B cell (primary cell): ENCODE results near the gene MOB2. TPM values are rescaled to one million over a fixed set of nuclear protein-coding genes. Genes with fewer than 3 reads are reported as not detected.

Experiments used
- ATAC-seq: fragments of 200-7000 bp; cut with Tn5 transposase; one replicate; pipeline ENCODE4 v1.10.0; 2021; ENCODE audit warnings: low read depth, mild to moderate bottlenecking, moderate number of reproducible peaks, moderate library complexity
- CTCF ChIA-PET: fragments of 350-600 bp; sonication (Branson Sonifier 250); formaldehyde crosslinking; loops from one replicate; lab custom pipeline; 2021; ENCODE audit warnings: antibody characterized with exemption, inconsistent platforms; lab: Charles Lee
- POLR2A ChIA-PET: fragments of 350-600 bp; sonication (Branson Sonifier 250); formaldehyde crosslinking; loops from one replicate; lab custom pipeline; 2021; ENCODE audit warnings: antibody characterized with exemption; lab: Charles Lee
- DNase-seq: peaks from one replicate; pipeline ENCODE4 v3.0.0; 2013
- H2AFZ ChIP-seq: 2 replicates; pipeline ENCODE4 v1.6.1; 2012; ENCODE audit warnings: mild to moderate bottlenecking, low read depth, low read length; ENCODE audit not compliant: insufficient read depth, poor library complexity, severe bottlenecking
- H3K27ac ChIP-seq, 2 donors: 1 replicate in 1 of 2; 2 replicates in 1 of 2; pipeline ENCODE4 v1.5.1; 2012 to 2013; ENCODE audit warnings: low read length in 2 of 2, mild to moderate bottlenecking in 2 of 2, moderate library complexity in 1 of 2
- H3K27me3 ChIP-seq, 4 experiments: fragments of 200-600 bp in 1 of 4; sonication (generic) in 1 of 4; replicated peaks in 1 of 4; 1 replicate in 2 of 4; 2 replicates in 2 of 4; pipeline versions ENCODE4 v1.6.1 to v1.7.0; 2013 to 2016; ENCODE audit warnings: low read length in 3 of 4, mild to moderate bottlenecking in 2 of 4, mixed read lengths in 1 of 4, moderate library complexity in 1 of 4; ENCODE audit not compliant: insufficient read depth in 4 of 4, control insufficient read depth in 3 of 4; ENCODE audit errors: control extremely low read depth in 1 of 4
- H3K36me3 ChIP-seq, 2 experiments: replicated peaks in 1 of 2; 1 replicate in 1 of 2; 2 replicates in 1 of 2; pipeline versions ENCODE4 v1.6.1 to v1.7.1; 2013; ENCODE audit warnings: low read length in 1 of 2; ENCODE audit not compliant: insufficient read depth in 2 of 2, control insufficient read depth in 1 of 2; ENCODE audit errors: control extremely low read depth in 1 of 2, extremely low read depth in 1 of 2
- H3K4me1 ChIP-seq, 2 donors: fragments of 200-600 bp in 1 of 2; sonication (generic) in 1 of 2; 1 replicate in 1 of 2; 2 replicates in 1 of 2; pipeline versions ENCODE4 v1.5.1 to v1.6.1; 2013 to 2017; ENCODE audit warnings: low read length in 2 of 2; ENCODE audit not compliant: control insufficient read depth in 2 of 2, insufficient read depth in 2 of 2
- H3K4me2 ChIP-seq: replicated peaks from 2 replicates; pipeline ENCODE3; 2012; ENCODE audit warnings: mild to moderate bottlenecking, low read depth, low read length; ENCODE audit not compliant: poor library complexity, severe bottlenecking
- H3K4me3 ChIP-seq, 5 experiments: fragments of 200-600 bp in 1 of 5; sonication (generic) in 1 of 5; 1 replicate in 3 of 5; 2 replicates in 2 of 5; pipeline versions ENCODE4 v1.5.1 to v1.7.0; 2011 to 2016; ENCODE audit warnings: low read length in 4 of 5, mild to moderate bottlenecking in 4 of 5, low read depth in 2 of 5, control low read depth in 1 of 5, moderate library complexity in 1 of 5; ENCODE audit not compliant: insufficient read depth in 1 of 5; ENCODE audit errors: control extremely low read depth in 1 of 5, extremely low read depth in 1 of 5
- H3K79me2 ChIP-seq: fragments of 200-600 bp; sonication (generic); one replicate; pipeline ENCODE4 v1.6.0; 2016; ENCODE audit warnings: low read length; ENCODE audit not compliant: control insufficient read depth, insufficient read depth
- H3K9ac ChIP-seq: fragments of 200-600 bp; sonication (generic); 2 replicates; pipeline ENCODE4 v1.6.1; 2017; ENCODE audit warnings: mild to moderate bottlenecking, low read length, moderate library complexity
- H3K9me3 ChIP-seq, 3 donors: one replicate each; pipeline versions ENCODE4 v1.6.1 to v1.7.1; 2013; ENCODE audit warnings: low read length in 2 of 3; ENCODE audit not compliant: control insufficient read depth in 2 of 3, insufficient read depth in 1 of 3; ENCODE audit errors: control extremely low read depth in 1 of 3
- H4K20me1 ChIP-seq: 2 replicates; pipeline ENCODE4 v1.6.0; 2012; ENCODE audit warnings: mild to moderate bottlenecking, low read length; ENCODE audit not compliant: insufficient read depth, control insufficient read depth, poor library complexity, severe bottlenecking
- H3K27ac Mint-ChIP-seq: one replicate; pipeline ENCODE4 v1.8.0; 2021; ENCODE audit warnings: mixed read lengths
- H3K27me3 Mint-ChIP-seq: one replicate; pipeline ENCODE4 v1.8.0; 2021; ENCODE audit warnings: mixed read lengths
- H3K4me1 Mint-ChIP-seq: one replicate; pipeline ENCODE4 v1.8.0; 2021; ENCODE audit warnings: mixed read lengths
- H3K4me3 Mint-ChIP-seq: one replicate; pipeline ENCODE4 v1.8.0; 2021; ENCODE audit warnings: mixed read lengths
- H3K9me3 Mint-ChIP-seq: one replicate; pipeline ENCODE4 v1.8.0; 2022; ENCODE audit warnings: mixed read lengths; ENCODE audit not compliant: insufficient read depth
- CTCF ChIP-seq: fragments of 200-600 bp; IDR thresholded peaks from one replicate; pipeline ENCODE4 v1.8.0; 2022; ENCODE audit warnings: antibody characterized with exemption, mild to moderate bottlenecking
- EZH2 ChIP-seq: IDR thresholded peaks from 2 replicates; pipeline ENCODE4 v1.6.1; 2012; ENCODE audit warnings: borderline replicate concordance, low read depth, mild to moderate bottlenecking, moderate library complexity, low read length; ENCODE audit not compliant: insufficient read depth, poor library complexity, severe bottlenecking
- WGBS: methylation state at CpG from one replicate; pipeline ENCODE4 v1.1.5; 2013; ENCODE audit warnings: missing lambda C conversion rate; ENCODE audit not compliant: insufficient coverage; 5-methylcytosine and 5-hydroxymethylcytosine counted together
- intact Hi-C: fragments of 100-400 bp; cut with micrococcal nuclease; formaldehyde crosslinking; loops from one replicate; pipeline ENCODE4 v1.10.0; 2022
- polyA plus RNA-seq: library from polyadenylated mRNA; depleted of rRNA; stranded (reverse); fragments of >200 nt; gene quantifications from 2 replicates; pipeline ENCODE4 v1.2.3, GENCODE V29; 2012
- total RNA-seq, 2 donors: library from RNA; stranded (reverse); fragments of 120-200 nt in 1 of 2; gene quantifications; 1 replicate in 1 of 2; 2 replicates in 1 of 2; pipeline versions ENCODE4 v1.2.3 to v1.2.4, GENCODE V29; 2013 to 2022

The MOB2 gene
- total and polyA plus RNA-seq, 2 donors (not counting 1 experiment from before 2014, with no cell fraction given): 55.7 to 57.6 TPM

- TF ChIP-seq EZH2 (no peak), CTCF (no peak)
- peaks cover 3% of the 10 kb centered on the region for H3K9me3 Mint-ChIP-seq
- no peak overlapping the region for H3K27ac Mint-ChIP-seq
- ChIA-PET POLR2A (no interaction called here), CTCF (interaction anchor here (2.0 kb wide), 1 partner anchor 16 kb away, joined by 7 read pairs; no protein-coding TSS in a partner anchor)
- Histone ChIP-seq H3K27ac (no peak overlapping the region), H3K79me2 (peaks cover 98% of the 10 kb centered on the region), H3K27me3 (no peaks in the 10 kb centered on the region), H3K4me2 (no peak overlapping the region), H3K9ac (no peak overlapping the region), H2AFZ (no peak overlapping the region), H3K4me3 (no peak overlapping the region), H4K20me1 (peaks cover 94% of the 10 kb centered on the region), H3K36me3 (peaks cover 0 to 10% of the 10 kb centered on the region in 2 experiments), H3K9me3 (peaks cover 0 to 13% (median 0%) of the 10 kb centered on the region in 3 donors), H3K4me1 (peaks cover 0 to 3% of the 10 kb centered on the region in 2 donors)
- no peak overlapping the region for H3K4me3 Mint-ChIP-seq
- DNase-seq: no peak
- intact Hi-C loops: no loop called here
- ATAC-seq: no peak
- no peaks in the 10 kb centered on the region for H3K27me3 Mint-ChIP-seq
- 95% methylated on average over 28 of the region's 28 CpGs for WGBS
- H3K4me1 Mint-ChIP-seq: peaks cover 41% of the 10 kb centered on the region
These were observed 12.8 kb upstream of the MOB2 start for GRCh38 chr11:1499261-1499890.

GRCh38 chr11:1498262-1498661 lies 11.7 kb upstream of the MOB2 start:
- Histone ChIP-seq H3K27ac (no peak overlapping the region), H4K20me1 (peaks cover 93% of the 10 kb centered on the region), H3K4me2 (no peak overlapping the region), H2AFZ (no peak overlapping the region), H3K4me1 (peaks cover 0 to 11% of the 10 kb centered on the region in 2 donors), H3K4me3 (no peak overlapping the region), H3K36me3 (peaks cover 0 to 10% of the 10 kb centered on the region in 2 experiments), H3K79me2 (peaks cover 98% of the 10 kb centered on the region), H3K9ac (no peak overlapping the region), H3K27me3 (no peaks in the 10 kb centered on the region), H3K9me3 (peaks cover 0 to 13% (median 0%) of the 10 kb centered on the region in 3 donors)
- ATAC-seq (no peak), DNase-seq (no peak)
- intact Hi-C loops: no loop called here
- Mint-ChIP-seq H3K27ac (no peak overlapping the region), H3K9me3 (peaks cover 3% of the 10 kb centered on the region), H3K4me1 (peaks cover 49% of the 10 kb centered on the region), H3K27me3 (no peaks in the 10 kb centered on the region), H3K4me3 (no peak overlapping the region)
- POLR2A ChIA-PET: no interaction called here
- CTCF ChIA-PET: interaction anchor here (2.0 kb wide), 1 partner anchor 17 kb away, joined by 7 read pairs; no protein-coding TSS in a partner anchor
- TF ChIP-seq CTCF: no peak
- no peak for TF ChIP-seq EZH2
- WGBS: 99% methylated on average over 12 of the region's 13 CpGs
